Measurements from ENCODE around the gene ADAM30.

DNA sequence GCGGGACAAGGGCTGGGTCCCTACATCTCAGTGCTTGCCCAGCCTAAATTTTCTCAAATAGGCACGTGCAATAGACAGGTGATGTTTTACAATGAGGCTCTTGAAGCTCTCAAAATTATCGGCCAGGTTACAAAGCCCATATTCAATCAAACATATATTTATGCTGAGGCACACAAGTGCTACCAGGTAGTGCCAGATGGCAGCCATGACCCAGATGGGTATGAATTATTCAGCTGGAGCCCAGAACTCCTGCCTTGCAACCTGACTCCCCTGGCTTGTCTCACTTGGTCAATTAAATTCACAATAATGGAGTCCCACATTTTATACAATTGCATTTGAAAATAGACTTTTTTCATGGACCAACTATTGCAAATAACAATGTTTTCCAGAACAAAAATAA is 12.3 kb upstream of the ADAM30 start:
- no peak for TF ChIP-seq POLR2AphosphoS5 (IDR thresholded peaks at IDR 0.05; ENCODE audit: borderline replicate concordance, low read depth, low read length)
- TF ChIP-seq EZH2 (IDR thresholded peaks at IDR 0.05): no peak
- no peak for TF ChIP-seq FOXP2 (optimal IDR thresholded peaks at IDR 0.05; ENCODE audit: control extremely low read depth, extremely low read length, insufficient read depth)

All from SK-N-MC (cell line).